K562 (cell line): ENCODE results near the gene PCK2. TPM values are rescaled to one million over a fixed set of nuclear protein-coding genes. Genes with fewer than 3 reads are reported as not detected.

Source experiments
- CEBPZ ChIP-seq: fragments of 150-350 bp; IDR thresholded peaks from 2 replicates; pipeline ENCODE4 v1.6.1; 2014; ENCODE audit warnings: low read depth, mild to moderate bottlenecking, low read length, borderline replicate concordance
- CHAMP1 ChIP-seq: fragments of 450-650 bp; IDR thresholded peaks from 2 replicates; pipeline ENCODE4 v1.6.1; 2016; ENCODE audit warnings: mild to moderate bottlenecking
- FIP1L1 ChIP-seq: fragments of 200-400 bp; formaldehyde crosslinking; IDR thresholded peaks from 2 replicates; pipeline ENCODE4 v1.6.1; 2018; ENCODE audit warnings: mild to moderate bottlenecking, low read depth, low read length; ENCODE audit not compliant: poor library complexity, severe bottlenecking
- GATAD2A ChIP-seq: fragments of 450-650 bp; IDR thresholded peaks from 2 replicates; pipeline ENCODE4 v1.6.1; 2017
- MEIS2 ChIP-seq: fragments of 450-650 bp; IDR thresholded peaks from 2 replicates; pipeline ENCODE4 v1.6.1; 2014; ENCODE audit warnings: mild to moderate bottlenecking; ENCODE audit not compliant: partially characterized antibody
- NR1H2 ChIP-seq: sonication (generic); formaldehyde crosslinking; IDR thresholded peaks from 2 replicates; pipeline ENCODE4 v1.4.0; 2020; ENCODE audit warnings: mild to moderate bottlenecking, missing genetic modification reagents
- ZBTB12 ChIP-seq: fragments of 250-450 bp; sonication (Bioruptor Pico); IDR thresholded peaks from 2 replicates; pipeline ENCODE4 v1.4.0; 2020
- ZNF436 ChIP-seq: fragments of 250-450, 450-650 bp; sonication (Bioruptor Pico); formaldehyde crosslinking; IDR thresholded peaks from 2 replicates; pipeline ENCODE4 v1.7.0; 2020; ENCODE audit warnings: mild to moderate bottlenecking
- polyA plus RNA-seq, 8 experiments: library from polyadenylated mRNA; depleted of rRNA in 4 of 8; stranded (reverse) in 5 of 8; unstranded in 3 of 8; fragments of >200 nt; fragmentation: Nextera tagmentation in 2 of 8; fragmentation: Illumina TruSeq in 1 of 8; extraction: Ambion mirVana in 2 of 8; extraction: Trizol in 1 of 8; gene quantifications; 2 replicates each; pipeline versions ENCODE4 v1.2.1 to v1.2.3, GENCODE V29; 2011 to 2014; ENCODE audit warnings: inconsistent platforms in 1 of 8, missing spikeins in 1 of 8
- total RNA-seq, 7 experiments: library from RNA; depleted of rRNA in 6 of 7; stranded (reverse); fragments of >200 nt in 6 of 7; fragmentation: Illumina TruSeq in 2 of 7; extraction: Trizol in 2 of 7; gene quantifications; 2 replicates each; pipeline versions ENCODE4 v1.2.1 to v1.2.3, GENCODE V29; 2011 to 2021; ENCODE audit warnings: low replicate concordance in 1 of 7
- TF ChIP-seq, protein P1 (sequence below): fragments of 450-650 bp; IDR thresholded peaks from 2 replicates; pipeline ENCODE4 v1.6.1; 2018; ENCODE audit not compliant: partially characterized antibody
- TF ChIP-seq, protein P2 (sequence below): fragments of 250-450 bp; sonication (Bioruptor Pico); IDR thresholded peaks from 2 replicates; pipeline ENCODE4 v1.8.0; 2022; ENCODE audit warnings: inconsistent platforms
- TF ChIP-seq, protein P3 (sequence below): fragments of 450-650 bp; IDR thresholded peaks from 2 replicates; pipeline ENCODE4 v1.6.1; 2014; ENCODE audit warnings: low read depth, mild to moderate bottlenecking, moderate library complexity, borderline replicate concordance

The PCK2 gene
- total and polyA plus RNA-seq, 9 of the 15 experiments (the other 6 are each of a cell fraction or from before 2014, with no cell fraction given) = 3.3 to 60.9 (median 30.4) TPM

DNA sequence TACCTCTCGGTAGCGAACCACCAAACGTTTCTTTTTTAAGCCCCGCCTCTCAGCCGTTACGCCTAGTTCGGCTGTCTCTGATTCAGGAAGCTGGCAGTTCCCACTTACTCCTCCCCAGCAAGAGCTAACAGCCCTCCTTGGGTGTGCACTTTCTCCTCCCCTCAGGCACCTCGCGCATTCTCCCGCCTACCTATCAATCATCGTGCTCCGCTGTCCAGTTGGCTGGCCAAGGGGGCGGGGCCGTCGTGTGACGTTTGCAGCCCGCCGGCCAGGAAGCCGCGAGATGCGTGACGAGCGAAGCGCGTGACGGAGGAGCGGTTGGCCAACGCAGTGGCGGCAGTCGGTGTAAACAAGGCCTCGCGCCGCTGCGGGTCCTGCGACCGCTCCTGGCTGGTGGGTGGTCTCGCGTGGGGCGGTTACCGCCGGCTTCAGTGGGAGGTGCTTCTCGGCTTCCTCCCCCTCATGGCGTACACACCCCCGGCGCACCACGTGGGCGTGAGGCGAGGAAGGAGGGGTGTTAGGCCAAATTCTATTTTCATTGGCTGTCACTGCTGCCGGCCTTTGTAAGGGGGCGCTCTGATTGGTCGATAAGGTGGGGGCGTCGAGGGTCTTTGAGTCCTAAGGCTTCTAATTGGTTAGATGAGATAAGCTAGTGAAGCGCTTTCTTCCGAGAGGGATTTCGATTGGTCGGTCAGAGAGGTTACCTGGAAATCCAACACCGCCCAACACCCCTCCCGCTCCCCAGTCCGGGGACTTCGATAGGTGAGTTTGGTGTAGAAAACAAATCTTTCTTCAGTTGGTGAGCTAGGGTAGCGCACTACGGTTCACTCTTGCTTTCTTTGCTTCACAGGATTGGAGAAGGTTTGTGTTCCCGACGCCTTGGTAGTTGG lies 20.7 kb downstream of the PCK2 start, which contains the start of the genes DCAF11 and NRL (continued):
- TF ChIP-seq, protein P1, sequence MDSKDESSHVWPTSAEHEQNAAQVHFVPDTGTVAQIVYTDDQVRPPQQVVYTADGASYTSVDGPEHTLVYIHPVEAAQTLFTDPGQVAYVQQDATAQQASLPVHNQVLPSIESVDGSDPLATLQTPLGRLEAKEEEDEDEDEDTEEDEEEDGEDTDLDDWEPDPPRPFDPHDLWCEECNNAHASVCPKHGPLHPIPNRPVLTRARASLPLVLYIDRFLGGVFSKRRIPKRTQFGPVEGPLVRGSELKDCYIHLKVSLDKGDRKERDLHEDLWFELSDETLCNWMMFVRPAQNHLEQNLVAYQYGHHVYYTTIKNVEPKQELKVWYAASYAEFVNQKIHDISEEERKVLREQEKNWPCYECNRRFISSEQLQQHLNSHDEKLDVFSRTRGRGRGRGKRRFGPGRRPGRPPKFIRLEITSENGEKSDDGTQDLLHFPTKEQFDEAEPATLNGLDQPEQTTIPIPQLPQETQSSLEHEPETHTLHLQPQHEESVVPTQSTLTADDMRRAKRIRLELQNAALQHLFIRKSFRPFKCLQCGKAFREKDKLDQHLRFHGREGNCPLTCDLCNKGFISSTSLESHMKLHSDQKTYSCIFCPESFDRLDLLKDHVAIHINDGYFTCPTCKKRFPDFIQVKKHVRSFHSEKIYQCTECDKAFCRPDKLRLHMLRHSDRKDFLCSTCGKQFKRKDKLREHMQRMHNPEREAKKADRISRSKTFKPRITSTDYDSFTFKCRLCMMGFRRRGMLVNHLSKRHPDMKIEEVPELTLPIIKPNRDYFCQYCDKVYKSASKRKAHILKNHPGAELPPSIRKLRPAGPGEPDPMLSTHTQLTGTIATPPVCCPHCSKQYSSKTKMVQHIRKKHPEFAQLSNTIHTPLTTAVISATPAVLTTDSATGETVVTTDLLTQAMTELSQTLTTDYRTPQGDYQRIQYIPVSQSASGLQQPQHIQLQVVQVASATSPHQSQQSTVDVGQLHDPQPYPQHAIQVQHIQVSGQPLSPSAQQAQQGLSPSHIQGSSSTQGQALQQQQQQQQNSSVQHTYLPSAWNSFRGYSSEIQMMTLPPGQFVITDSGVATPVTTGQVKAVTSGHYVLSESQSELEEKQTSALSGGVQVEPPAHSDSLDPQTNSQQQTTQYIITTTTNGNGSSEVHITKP = peak; percentile 67
- TF ChIP-seq FIP1L1 (no peak), CEBPZ (peak; percentile 70; the same call in 1 of the 2 replicates), CHAMP1 (no peak), ZNF436 (CRISPR knock-in tag) (no peak), GATAD2A (no peak), ZBTB12 (CRISPR knock-in tag) (peak; percentile 83), NR1H2 (CRISPR knock-in tag) (no peak), MEIS2 (peak; percentile 99)
- TF ChIP-seq, protein P2, sequence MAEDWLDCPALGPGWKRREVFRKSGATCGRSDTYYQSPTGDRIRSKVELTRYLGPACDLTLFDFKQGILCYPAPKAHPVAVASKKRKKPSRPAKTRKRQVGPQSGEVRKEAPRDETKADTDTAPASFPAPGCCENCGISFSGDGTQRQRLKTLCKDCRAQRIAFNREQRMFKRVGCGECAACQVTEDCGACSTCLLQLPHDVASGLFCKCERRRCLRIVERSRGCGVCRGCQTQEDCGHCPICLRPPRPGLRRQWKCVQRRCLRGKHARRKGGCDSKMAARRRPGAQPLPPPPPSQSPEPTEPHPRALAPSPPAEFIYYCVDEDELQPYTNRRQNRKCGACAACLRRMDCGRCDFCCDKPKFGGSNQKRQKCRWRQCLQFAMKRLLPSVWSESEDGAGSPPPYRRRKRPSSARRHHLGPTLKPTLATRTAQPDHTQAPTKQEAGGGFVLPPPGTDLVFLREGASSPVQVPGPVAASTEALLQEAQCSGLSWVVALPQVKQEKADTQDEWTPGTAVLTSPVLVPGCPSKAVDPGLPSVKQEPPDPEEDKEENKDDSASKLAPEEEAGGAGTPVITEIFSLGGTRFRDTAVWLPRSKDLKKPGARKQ (CRISPR knock-in tag) = no peak
- TF ChIP-seq, protein P3, sequence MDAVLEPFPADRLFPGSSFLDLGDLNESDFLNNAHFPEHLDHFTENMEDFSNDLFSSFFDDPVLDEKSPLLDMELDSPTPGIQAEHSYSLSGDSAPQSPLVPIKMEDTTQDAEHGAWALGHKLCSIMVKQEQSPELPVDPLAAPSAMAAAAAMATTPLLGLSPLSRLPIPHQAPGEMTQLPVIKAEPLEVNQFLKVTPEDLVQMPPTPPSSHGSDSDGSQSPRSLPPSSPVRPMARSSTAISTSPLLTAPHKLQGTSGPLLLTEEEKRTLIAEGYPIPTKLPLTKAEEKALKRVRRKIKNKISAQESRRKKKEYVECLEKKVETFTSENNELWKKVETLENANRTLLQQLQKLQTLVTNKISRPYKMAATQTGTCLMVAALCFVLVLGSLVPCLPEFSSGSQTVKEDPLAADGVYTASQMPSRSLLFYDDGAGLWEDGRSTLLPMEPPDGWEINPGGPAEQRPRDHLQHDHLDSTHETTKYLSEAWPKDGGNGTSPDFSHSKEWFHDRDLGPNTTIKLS = peak; percentile 79
